PC-9 (cell line): ENCODE measurements around the gene OR2A2.

Experiments used
- CTCF ChIP-seq: fragments of 200-600 bp; sonication (generic); conservative IDR thresholded peaks from 2 replicates; pipeline ENCODE4 v1.6.1; 2017; ENCODE audit warnings: mixed run types, antibody characterized with exemption, mild to moderate bottlenecking, moderate library complexity
- EZH2 ChIP-seq: fragments of 200-600 bp; sonication (generic); IDR thresholded peaks from 2 replicates; pipeline ENCODE4 v1.8.0; 2017; ENCODE audit warnings: antibody characterized with exemption, low read depth

GRCh38 chr7:144063710-144064109 is 45.7 kb upstream of the OR2A2 start:
- TF ChIP-seq CTCF, result peak; percentile 57
- TF ChIP-seq EZH2, result no peak
